Mesenchymal stem cell (in vitro differentiated cells and primary cell): ENCODE data around the gene OAS2.

Experiments used
- DNase-seq: peaks from one replicate; pipeline ENCODE4 v3.0.0-alpha.2; 2013
- H2AFZ ChIP-seq: one replicate; pipeline ENCODE4 v1.6.1; 2013; ENCODE audit warnings: low read depth, mild to moderate bottlenecking, control low read depth, inconsistent platforms, low read length, moderate library complexity
- H2AK5ac ChIP-seq: 2 replicates; pipeline ENCODE4 v1.6.1; 2013; ENCODE audit warnings: low read length, moderate library complexity, mild to moderate bottlenecking, inconsistent platforms; ENCODE audit not compliant: severe bottlenecking
- H2BK120ac ChIP-seq: one replicate; pipeline ENCODE4 v1.6.1; 2013; ENCODE audit warnings: low read depth, mild to moderate bottlenecking, inconsistent platforms, low read length, moderate library complexity
- H2BK12ac ChIP-seq, 2 experiments: one replicate each; pipeline ENCODE4 v1.6.1; 2013; ENCODE audit warnings: inconsistent platforms in 2 of 2, low read length in 2 of 2, mild to moderate bottlenecking in 2 of 2, moderate library complexity in 2 of 2, control low read depth in 1 of 2
- H2BK15ac ChIP-seq: one replicate; pipeline ENCODE4 v1.6.1; 2013; ENCODE audit warnings: mild to moderate bottlenecking, low read depth, inconsistent platforms; ENCODE audit not compliant: poor library complexity, severe bottlenecking
- H2BK5ac ChIP-seq: 2 replicates; pipeline ENCODE4 v1.6.1; 2013; ENCODE audit warnings: low read depth, mild to moderate bottlenecking, low read length, control low read depth, inconsistent platforms; ENCODE audit not compliant: poor library complexity, severe bottlenecking
- H3K14ac ChIP-seq, 2 experiments: one replicate each; pipeline ENCODE4 v1.6.1; 2013; ENCODE audit warnings: inconsistent platforms in 2 of 2, low read length in 2 of 2, control low read depth in 1 of 2, mild to moderate bottlenecking in 1 of 2, moderate library complexity in 1 of 2
- H3K18ac ChIP-seq, 2 experiments: one replicate each; pipeline ENCODE4 v1.6.1; 2013; ENCODE audit warnings: inconsistent platforms in 2 of 2, low read length in 2 of 2, control low read depth in 1 of 2, low read depth in 1 of 2, mild to moderate bottlenecking in 1 of 2
- H3K23ac ChIP-seq, 2 experiments: one replicate each; pipeline ENCODE4 v1.6.1; 2013; ENCODE audit warnings: inconsistent platforms in 2 of 2, low read length in 2 of 2, mild to moderate bottlenecking in 2 of 2, moderate library complexity in 2 of 2, control low read depth in 1 of 2
- H3K27ac ChIP-seq: 2 replicates; pipeline ENCODE4 v1.5.1; 2013; ENCODE audit warnings: mild to moderate bottlenecking, moderate library complexity, low read length, control low read depth, inconsistent platforms; ENCODE audit not compliant: poor library complexity, severe bottlenecking
- H3K27me3 ChIP-seq, 2 experiments: 2 replicates each; pipeline versions ENCODE4 v1.6.1 to v1.7.0; 2013; ENCODE audit warnings: low read length in 2 of 2, mild to moderate bottlenecking in 2 of 2, moderate library complexity in 2 of 2, control low read depth in 1 of 2, inconsistent platforms in 1 of 2; ENCODE audit not compliant: control insufficient read depth in 1 of 2, insufficient read depth in 1 of 2
- H3K36me3 ChIP-seq, 2 experiments: 2 replicates each; pipeline versions ENCODE4 v1.6.1 to v1.7.0; 2013; ENCODE audit warnings: low read length in 2 of 2, control low read depth in 1 of 2, inconsistent platforms in 1 of 2, low read depth in 1 of 2, mild to moderate bottlenecking in 1 of 2; ENCODE audit not compliant: insufficient read depth in 2 of 2, control insufficient read depth in 1 of 2
- H3K4ac ChIP-seq, 2 experiments: one replicate each; pipeline ENCODE4 v1.6.1; 2013; ENCODE audit warnings: inconsistent platforms in 2 of 2, low read length in 2 of 2, mild to moderate bottlenecking in 2 of 2, moderate library complexity in 2 of 2, control low read depth in 1 of 2, low read depth in 1 of 2
- H3K4me1 ChIP-seq: 2 replicates; pipeline ENCODE4 v1.6.1; 2013; ENCODE audit warnings: low read depth, low read length, control low read depth; ENCODE audit not compliant: control insufficient read depth, insufficient read depth
- H3K4me2 ChIP-seq: 2 replicates; pipeline ENCODE4 v1.6.1; 2013; ENCODE audit warnings: low read length, mild to moderate bottlenecking, inconsistent platforms; ENCODE audit not compliant: poor library complexity, severe bottlenecking
- H3K4me3 ChIP-seq, 2 experiments: 2 replicates each; pipeline versions ENCODE4 v1.5.1 to v1.7.0; 2013; ENCODE audit warnings: low read length in 2 of 2, mild to moderate bottlenecking in 2 of 2, control low read depth in 1 of 2, low read depth in 1 of 2; ENCODE audit not compliant: insufficient read depth in 1 of 2
- H3K79me1 ChIP-seq: replicated peaks from 2 replicates; pipeline ENCODE4 v1.6.1; 2013; ENCODE audit warnings: mild to moderate bottlenecking, control low read depth, low read length, inconsistent platforms; ENCODE audit not compliant: poor library complexity, severe bottlenecking
- H3K9ac ChIP-seq: 2 replicates; pipeline ENCODE4 v1.7.0; 2013; ENCODE audit warnings: mild to moderate bottlenecking, low read length, moderate library complexity
- H3K9me3 ChIP-seq: 2 replicates; pipeline ENCODE4 v1.7.0; 2013; ENCODE audit warnings: mild to moderate bottlenecking, low read length; ENCODE audit not compliant: control insufficient read depth
- H4K8ac ChIP-seq: one replicate; pipeline ENCODE4 v1.6.1; 2013; ENCODE audit warnings: inconsistent platforms, mild to moderate bottlenecking, low read length, moderate library complexity
- H4K91ac ChIP-seq: one replicate; pipeline ENCODE4 v1.6.1; 2013; ENCODE audit warnings: mild to moderate bottlenecking, low read length, inconsistent platforms
- WGBS: methylation state at CpG from one replicate; pipeline ENCODE4 v1.1.7; 2013; ENCODE audit warnings: mixed read lengths; 5-methylcytosine and 5-hydroxymethylcytosine counted together

OAS2 gene

GRCh38 chr12:112930350-112930749 lies 48.0 kb upstream of the OAS2 start:
- H3K23ac ChIP-seq: no peak overlapping the region
- no peaks in the 10 kb centered on the region for H3K9me3 ChIP-seq
- WGBS: 92% methylated on average over 2 of the region's 2 CpGs

GRCh38 chr12:112932485-112933128 lies 45.7 kb upstream of the OAS2 start:
- Histone ChIP-seq H3K9ac (no peak overlapping the region), H2AK5ac (no peak overlapping the region), H3K4me1 (no peaks in the 10 kb centered on the region), H2AFZ (no peak overlapping the region), H3K23ac (no peak overlapping the region), H4K91ac (no peak overlapping the region), H3K4me3 (no peak overlapping the region), H3K27me3 (no peaks in the 10 kb centered on the region), H3K4me2 (no peak overlapping the region), H2BK120ac (no peak overlapping the region), H2BK15ac (no peak overlapping the region), H3K4ac (no peak overlapping the region), H4K8ac (no peak overlapping the region), H2BK12ac (no peak overlapping the region), H3K9me3 (no peaks in the 10 kb centered on the region), H3K79me1 (no peaks in the 10 kb centered on the region), H3K36me3 (no peaks in the 10 kb centered on the region), H2BK5ac (no peak overlapping the region), H3K14ac (no peak overlapping the region), H3K27ac (no peak overlapping the region), H3K18ac (no peak overlapping the region)
- no peak for DNase-seq
- 33% methylated on average over 6 of the region's 6 CpGs for WGBS

More at GRCh38 chr12:112930350-112930749, 48.0 kb upstream of the OAS2 start:
- Histone ChIP-seq H2BK5ac (no peak overlapping the region), H3K4ac (no peak overlapping the region), H2AFZ (no peak overlapping the region), H3K14ac (peak overlapping the region in 1 of 2 experiments; percentile 3), H3K36me3 (no peaks in the 10 kb centered on the region), H2AK5ac (no peak overlapping the region), H4K91ac (no peak overlapping the region), H3K4me3 (no peak overlapping the region), H3K79me1 (no peaks in the 10 kb centered on the region), H3K27me3 (no peaks in the 10 kb centered on the region), H2BK120ac (no peak overlapping the region), H3K27ac (no peak overlapping the region), H3K18ac (no peak overlapping the region), H3K9ac (no peak overlapping the region), H2BK15ac (no peak overlapping the region), H3K4me2 (no peak overlapping the region), H2BK12ac (no peak overlapping the region), H4K8ac (no peak overlapping the region), H3K4me1 (peaks cover under 1% of the 10 kb centered on the region)
- no peak for DNase-seq

- no peaks in the 10 kb centered on the region for H3K4me1 ChIP-seq
- no peak overlapping the region for H3K9ac ChIP-seq
- H3K27ac ChIP-seq: no peak overlapping the region
- no peaks in the 10 kb centered on the region for H3K9me3 ChIP-seq
- H4K8ac ChIP-seq: no peak overlapping the region
- no peak overlapping the region for H2BK5ac ChIP-seq
- no peak overlapping the region for H2BK120ac ChIP-seq
- H3K36me3 ChIP-seq: no peaks in the 10 kb centered on the region
- H3K4ac ChIP-seq: no peak overlapping the region
- H2BK15ac ChIP-seq: no peak overlapping the region
- 90% methylated on average over 2 of the region's 2 CpGs for WGBS
- no peak for DNase-seq
- no peak overlapping the region for H3K18ac ChIP-seq
- H3K79me1 ChIP-seq: no peaks in the 10 kb centered on the region
- H2BK12ac ChIP-seq: no peak overlapping the region
- H2AK5ac ChIP-seq: no peak overlapping the region
- no peaks in the 10 kb centered on the region for H3K27me3 ChIP-seq
- no peak overlapping the region for H3K4me3 ChIP-seq
- no peak overlapping the region for H3K23ac ChIP-seq
- no peak overlapping the region for H3K14ac ChIP-seq
- no peak overlapping the region for H4K91ac ChIP-seq
- H2AFZ ChIP-seq: no peak overlapping the region
- H3K4me2 ChIP-seq: no peak overlapping the region
These were observed 45.2 kb upstream of the OAS2 start for GRCh38 chr12:112933129-112933505.

- no peak overlapping the region for H3K4ac ChIP-seq
- no peak overlapping the region for H2AFZ ChIP-seq
- no peaks in the 10 kb centered on the region for H3K9me3 ChIP-seq
- no peak overlapping the region for H2AK5ac ChIP-seq
- no peak overlapping the region for H4K8ac ChIP-seq
- no peak overlapping the region for H3K4me3 ChIP-seq
- DNase-seq: no peak
- H3K79me1 ChIP-seq: peaks cover 6% of the 10 kb centered on the region
- no peak overlapping the region for H2BK120ac ChIP-seq
- no peak overlapping the region for H2BK12ac ChIP-seq
- no peak overlapping the region for H3K27ac ChIP-seq
- H2BK15ac ChIP-seq: no peak overlapping the region
- H2BK5ac ChIP-seq: no peak overlapping the region
- 80% methylated on average over 1 of the region's 1 CpG for whole genome bisulfite sequencing
- no peaks in the 10 kb centered on the region for H3K27me3 ChIP-seq
- no peak overlapping the region for H3K18ac ChIP-seq
- no peak overlapping the region for H4K91ac ChIP-seq
- H3K14ac ChIP-seq: no peak overlapping the region
- H3K23ac ChIP-seq: no peak overlapping the region
- no peak overlapping the region for H3K4me2 ChIP-seq
- no peak overlapping the region for H3K9ac ChIP-seq
- no peaks in the 10 kb centered on the region for H3K36me3 ChIP-seq
- peaks cover 7% of the 10 kb centered on the region for H3K4me1 ChIP-seq
These were observed 42.1 kb upstream of the OAS2 start for GRCh38 chr12:112936264-112936663.
